IMR-90 (cell line): Measurements from ENCODE around the gene TDRD6. TPM values are rescaled to one million over a fixed set of nuclear protein-coding genes. Genes with fewer than 3 reads are reported as not detected.
"Not testable (repeated sequence)": the region's sequence is repeated elsewhere in the genome, so short reads cannot be mapped to it uniquely, and the experiment has no call there.

Experiments used
- ATAC-seq: fragments of 200-7000 bp; cut with Tn5 transposase; 2 replicates; pipeline ENCODE4 v1.9.1; 2020; ENCODE audit warnings: low read depth, mild to moderate bottlenecking, moderate library complexity
- BruUV-seq: library from RNA; stranded (reverse); fragments of 400-500 nt; replicated peaks from 2 replicates; lab custom pipeline; 2021; lab: Mats Ljungman, UMichigan
- CTCF ChIA-PET: fragments of 300-600 bp; formaldehyde crosslinking; extraction: SDS; loops from one replicate; lab custom pipeline; 2021; ENCODE audit warnings: antibody characterized with exemption; lab: Yijun Ruan, JAX
- POLR2A ChIA-PET: fragments of 300-600 bp; sonication (Branson Sonifier 250); formaldehyde crosslinking; loops from one replicate; lab custom pipeline; 2022; ENCODE audit warnings: antibody characterized with exemption; ENCODE audit not compliant: unreplicated experiment; lab: Charles Lee
- DNase-seq: peaks from one replicate; pipeline ENCODE4 v3.0.0; 2013
- H2AFZ ChIP-seq: replicated peaks from 2 replicates; pipeline ENCODE3; 2013; ENCODE audit warnings: low read length, mild to moderate bottlenecking; ENCODE audit not compliant: poor library complexity
- H2AK5ac ChIP-seq: 2 replicates; pipeline ENCODE4 v1.6.1; 2013; ENCODE audit warnings: low read depth, low read length, inconsistent platforms
- H2AK9ac ChIP-seq: replicated peaks from 2 replicates; pipeline ENCODE3; 2013; ENCODE audit warnings: mild to moderate bottlenecking, low read depth, low read length, moderate library complexity; ENCODE audit not compliant: poor library complexity
- H2BK120ac ChIP-seq: 2 replicates; pipeline ENCODE4 v1.6.1; 2013; ENCODE audit warnings: low read depth, low read length, inconsistent platforms
- H2BK15ac ChIP-seq: 3 replicates; pipeline ENCODE4 v1.6.1; 2013; ENCODE audit warnings: low read depth, low read length, inconsistent platforms
- H2BK20ac ChIP-seq: 2 replicates; pipeline ENCODE4 v1.6.1; 2013; ENCODE audit warnings: low read depth, mild to moderate bottlenecking, inconsistent platforms, low read length, moderate library complexity
- H2BK5ac ChIP-seq: 2 replicates; pipeline ENCODE4 v1.6.1; 2013; ENCODE audit warnings: mild to moderate bottlenecking, low read depth, low read length, inconsistent platforms; ENCODE audit not compliant: poor library complexity, severe bottlenecking
- H3K14ac ChIP-seq: replicated peaks from 2 replicates; pipeline ENCODE4 v1.6.1; 2013; ENCODE audit warnings: low read depth, low read length, inconsistent platforms
- H3K18ac ChIP-seq: 2 replicates; pipeline ENCODE4 v1.6.1; 2013; ENCODE audit warnings: low read depth, low read length, control low read depth
- H3K23ac ChIP-seq: 2 replicates; pipeline ENCODE4 v1.6.1; 2013; ENCODE audit warnings: low read depth, low read length, inconsistent platforms
- H3K27ac ChIP-seq: 2 replicates; pipeline ENCODE4 v1.5.1; 2013; ENCODE audit warnings: mild to moderate bottlenecking, control low read depth, low read length; ENCODE audit not compliant: insufficient read depth
- H3K27me3 ChIP-seq: 2 replicates; pipeline ENCODE4 v1.6.1; 2013; ENCODE audit warnings: low read length; ENCODE audit not compliant: control insufficient read depth, insufficient read depth
- H3K36me3 ChIP-seq: 2 replicates; pipeline ENCODE4 v1.6.1; 2013; ENCODE audit warnings: low read length, mixed read lengths; ENCODE audit not compliant: control insufficient read depth, insufficient read depth
- H3K4ac ChIP-seq: 2 replicates; pipeline ENCODE4 v1.6.1; 2013; ENCODE audit warnings: low read depth, low read length, inconsistent platforms
- H3K4me1 ChIP-seq: 2 replicates; pipeline ENCODE4 v1.6.1; 2013; ENCODE audit warnings: low read length, mixed read lengths; ENCODE audit not compliant: control insufficient read depth, insufficient read depth
- H3K4me2 ChIP-seq: 2 replicates; pipeline ENCODE4 v1.6.1; 2013; ENCODE audit warnings: low read depth, mild to moderate bottlenecking, control low read depth, low read length, moderate library complexity
- H3K4me3 ChIP-seq: 2 replicates; pipeline ENCODE4 v1.5.1; 2013; ENCODE audit warnings: low read depth, mild to moderate bottlenecking, control low read depth, low read length, moderate library complexity; ENCODE audit not compliant: insufficient read depth
- H3K56ac ChIP-seq: 2 replicates; pipeline ENCODE4 v1.6.1; 2013; ENCODE audit warnings: low read length, inconsistent platforms; ENCODE audit not compliant: insufficient read depth; ENCODE audit errors: extremely low read depth
- H3K79me1 ChIP-seq, 2 experiments: 2 replicates each; pipeline ENCODE4 v1.6.1; 2013; ENCODE audit warnings: low read length in 2 of 2, inconsistent platforms in 1 of 2, low read depth in 1 of 2
- H3K9ac ChIP-seq: 2 replicates; pipeline ENCODE4 v1.6.1; 2013; ENCODE audit warnings: low read depth, low read length, control low read depth
- H3K9me1 ChIP-seq: 2 replicates; pipeline ENCODE4 v1.6.1; 2013; ENCODE audit warnings: low read length, inconsistent platforms; ENCODE audit not compliant: insufficient read depth
- H3K9me3 ChIP-seq: 2 replicates; pipeline ENCODE4 v1.6.1; 2013; ENCODE audit warnings: low read length; ENCODE audit not compliant: control insufficient read depth, insufficient read depth
- H4K20me1 ChIP-seq: 2 replicates; pipeline ENCODE4 v1.6.1; 2013; ENCODE audit warnings: low read length, inconsistent platforms; ENCODE audit not compliant: insufficient read depth
- H4K5ac ChIP-seq: 2 replicates; pipeline ENCODE4 v1.6.1; 2013; ENCODE audit warnings: mild to moderate bottlenecking, low read depth, low read length, control low read depth
- H4K8ac ChIP-seq, 2 experiments: 2 replicates each; pipeline ENCODE4 v1.6.1; 2013; ENCODE audit warnings: low read depth in 2 of 2, low read length in 2 of 2, control low read depth in 1 of 2, inconsistent platforms in 1 of 2
- H4K91ac ChIP-seq: 2 replicates; pipeline ENCODE4 v1.6.1; 2013; ENCODE audit warnings: low read depth, low read length, inconsistent platforms; ENCODE audit not compliant: insufficient read depth
- ELK1 ChIP-seq: fragments of 150-350 bp; IDR thresholded peaks from 2 replicates; pipeline ENCODE4 v1.6.1; 2016; ENCODE audit warnings: low read depth, mild to moderate bottlenecking, low read length, moderate library complexity, borderline replicate concordance
- FOS ChIP-seq: fragments of 150-350 bp; IDR thresholded peaks from 2 replicates; pipeline ENCODE4 v1.6.1; 2016; ENCODE audit warnings: low read depth, low read length
- NFE2L2 ChIP-seq: fragments of 150-350 bp; IDR thresholded peaks from 2 replicates; pipeline ENCODE4 v1.6.1; 2016; ENCODE audit warnings: low read depth, mild to moderate bottlenecking, low read length
- WGBS, 2 experiments: methylation state at CpG; one replicate each; pipeline versions ENCODE4 v1.1.5 to v1.1.7; 2013; ENCODE audit warnings: missing lambda C conversion rate in 2 of 2; ENCODE audit not compliant: insufficient read length in 1 of 2; ENCODE audit errors: extremely low coverage in 2 of 2; 5-methylcytosine and 5-hydroxymethylcytosine counted together
- dilution Hi-C: fragments of 300-500 bp; cut with HindIII; formaldehyde crosslinking; loops from one replicate; pipeline ENCODE4 v1.14.3; 2018; ENCODE audit warnings: low sequenced_read_pairs; ENCODE audit not compliant: unreplicated experiment
- in situ Hi-C: fragments of 300-500 bp; cut with MboI; formaldehyde crosslinking; loops from 3 replicates; pipeline ENCODE4 v1.14.3; 2019; ENCODE audit warnings: low sequenced_read_pairs, inconsistent platforms, mixed read lengths
- intact Hi-C: fragments of 100-400 bp; cut with micrococcal nuclease; formaldehyde crosslinking; loops from 2 replicates; pipeline ENCODE4 v1.10.0; 2022
- polyA plus RNA-seq, 3 experiments: library from polyadenylated mRNA; depleted of rRNA; stranded (reverse); fragments of >200 nt; gene quantifications; 2 replicates each; pipeline ENCODE4 v1.2.3, GENCODE V29; 2012; ENCODE audit warnings: low replicate concordance in 1 of 3
- total RNA-seq: library from RNA; depleted of rRNA; stranded (reverse); fragments of >200 nt; gene quantifications from 2 replicates; pipeline ENCODE4 v1.2.3, GENCODE V29; 2012

TDRD6 gene
- total and polyA plus RNA-seq, 2 of the 4 experiments (the other 2 are of a cell fraction) = not detected

- Histone ChIP-seq H3K4ac (no peak overlapping the region), H3K18ac (no peak overlapping the region), H2AK5ac (no peak overlapping the region), H4K91ac (no peak overlapping the region), H3K4me3 (no peak overlapping the region), H2BK15ac (no peak overlapping the region), H3K9me3 (no peaks in the 10 kb centered on the region), H3K9ac (no peak overlapping the region), H2BK20ac (no peak overlapping the region), H3K23ac (no peak overlapping the region), H2BK120ac (no peak overlapping the region), H2BK5ac (no peak overlapping the region), H3K4me1 (no peaks in the 10 kb centered on the region), H2AFZ (no peak overlapping the region), H3K27ac (no peak overlapping the region), H4K8ac (no peak overlapping the region), H3K27me3 (no peaks in the 10 kb centered on the region), H4K20me1 (no peaks in the 10 kb centered on the region), H3K14ac (no peak overlapping the region), H3K4me2 (no peak overlapping the region), H3K36me3 (no peaks in the 10 kb centered on the region), H2AK9ac (no peak overlapping the region), H4K5ac (no peak overlapping the region), H3K56ac (no peak overlapping the region), H3K9me1 (no peaks in the 10 kb centered on the region), H3K79me1 (no peaks in the 10 kb centered on the region)
- DNase-seq (no peak), ATAC-seq (no peak)
- intact Hi-C loops (no loop called here), in situ Hi-C loops (no loop called here), dilution Hi-C loops (no loop called here)
- no CpG with 5 or more reads among the region's 1 CpG for WGBS, 2 experiments
- ChIA-PET POLR2A (no interaction called here), CTCF (no interaction called here)
- BruUV-seq = no TSS peak
- TF ChIP-seq ELK1 = no peak
- TF ChIP-seq FOS = no peak
- TF ChIP-seq NFE2L2 = no peak
These were observed 42.4 kb upstream of the TDRD6 start for GRCh38 chr6:46645265-46645664.

GRCh38 chr6:46648108-46648507 lies 39.6 kb upstream of the TDRD6 start:
- H3K18ac ChIP-seq, H3K27ac ChIP-seq, H2BK15ac ChIP-seq, H2AK5ac ChIP-seq, H3K14ac ChIP-seq, dilution Hi-C loops, ATAC-seq, H3K56ac ChIP-seq, BruUV-seq, H3K23ac ChIP-seq, H2AFZ ChIP-seq, H3K9me1 ChIP-seq, H2BK5ac ChIP-seq, H3K27me3 ChIP-seq, DNase-seq, H3K4me2 ChIP-seq, H3K4ac ChIP-seq, CTCF ChIA-PET, in situ Hi-C loops, POLR2A ChIA-PET, H3K9ac ChIP-seq, H4K91ac ChIP-seq, H2BK20ac ChIP-seq, H4K20me1 ChIP-seq, H4K8ac ChIP-seq, H4K5ac ChIP-seq, H3K4me3 ChIP-seq, H2AK9ac ChIP-seq, H3K4me1 ChIP-seq, H3K79me1 ChIP-seq, intact Hi-C loops, H3K9me3 ChIP-seq, H2BK120ac ChIP-seq, H3K36me3 ChIP-seq: not testable (repeated sequence)
- no CpG with 5 or more reads among the region's 4 CpGs for WGBS, 2 experiments
